ENCODE data around the gene ITSN1. TPM values are rescaled to one million over a fixed set of nuclear protein-coding genes. Genes with fewer than 3 reads are reported as not detected.
A peak's percentile ranks its signal among the peaks of the same experiment; 100 is the strongest.

ITSN1 gene
- total and polyA plus RNA-seq, 2 donors = 44.4 to 81.7 TPM

DNA sequence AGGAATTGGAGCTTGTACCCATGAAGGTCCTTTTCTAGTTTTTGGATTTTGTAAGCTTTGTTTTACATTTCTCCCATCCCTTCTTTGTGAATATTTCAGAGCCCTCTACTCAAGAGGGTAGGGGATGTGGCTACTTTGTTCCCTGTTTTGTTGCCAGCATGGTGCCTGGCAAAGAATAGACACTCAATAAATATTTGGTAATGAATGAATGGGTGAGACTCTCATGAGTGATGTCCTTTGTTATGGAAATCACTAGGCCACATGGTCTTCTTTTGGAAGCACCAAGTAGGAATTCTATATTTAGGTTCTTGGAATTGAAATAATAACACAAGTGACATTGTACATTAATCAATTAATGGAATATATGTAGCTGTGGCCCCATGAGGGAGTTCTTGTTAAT, 300.1 kb downstream of the ITSN1 start:
- Histone ChIP-seq H3K4me3 (ENCODE audit: low read depth, low read length) (no peak overlapping the region), H3K4me1 (ENCODE audit: insufficient read depth) (peaks cover 3% of the 10 kb centered on the region), H3K36me3 (ENCODE audit: insufficient read depth) (no peaks in the 10 kb centered on the region), H3K27ac (ENCODE audit: low read depth) (no peak overlapping the region)
- DNase-seq (ENCODE audit: extremely low spot score) = no peak

DNA sequence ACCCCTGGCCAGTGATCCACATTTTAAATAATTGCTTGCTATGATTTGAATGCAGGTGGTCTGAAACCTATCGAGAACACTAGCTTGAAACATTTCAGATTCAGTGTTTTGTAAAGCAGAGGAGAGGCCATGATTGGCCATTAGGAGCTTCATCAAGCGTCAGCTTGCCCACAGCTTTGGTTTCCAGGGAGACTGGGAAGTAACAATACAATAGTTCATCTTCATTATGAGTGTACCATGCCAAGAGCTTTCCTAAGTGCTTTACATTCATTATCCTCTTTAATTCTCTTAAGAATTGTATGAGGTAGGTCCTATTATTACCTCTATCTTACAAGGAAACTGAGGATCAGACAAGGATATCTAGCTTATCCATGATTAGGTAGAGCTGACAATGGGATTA, 301.0 kb downstream of the ITSN1 start:
- H3K4me1 ChIP-seq (ENCODE audit: insufficient read depth) = peaks cover 3% of the 10 kb centered on the region

DNA sequence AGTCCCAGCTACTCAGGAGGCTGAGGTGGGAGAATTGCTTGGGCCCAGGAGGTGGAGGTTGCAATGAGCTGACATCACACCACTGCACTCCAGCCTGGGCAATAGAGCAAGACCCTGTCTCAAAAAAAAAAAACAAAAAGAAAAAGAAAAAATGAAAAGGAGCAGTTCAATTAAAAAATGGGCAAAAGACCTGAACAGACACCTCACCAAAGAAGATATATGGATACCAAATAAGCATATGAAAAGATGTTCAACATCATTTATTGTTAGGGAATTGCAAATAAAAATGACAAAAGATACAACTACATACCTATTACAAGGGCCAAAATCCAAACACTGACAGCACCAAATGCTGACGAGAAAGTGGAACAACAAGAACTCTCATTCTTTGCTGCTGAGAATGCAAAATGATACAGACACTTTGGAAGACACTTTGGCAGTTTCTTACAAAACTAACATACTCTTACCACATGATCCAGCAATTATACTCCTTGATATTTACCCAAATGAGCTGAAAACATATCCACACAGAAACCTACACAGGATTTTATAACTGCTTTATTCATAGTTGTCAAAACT, 302.0 kb downstream of the ITSN1 start:
- Histone ChIP-seq H3K4me1 (ENCODE audit: insufficient read depth) (peaks cover 3% of the 10 kb centered on the region), H3K27ac (ENCODE audit: low read depth) (no peak overlapping the region), H3K4me3 (ENCODE audit: low read depth, low read length) (no peak overlapping the region), H3K36me3 (ENCODE audit: insufficient read depth) (no peaks in the 10 kb centered on the region)
- 99% methylated on average over 1 of the region's 1 CpG for WGBS
- no peak for DNase-seq (ENCODE audit: extremely low spot score)

More for the DNA sequence above, 301.0 kb downstream of the ITSN1 start:
- Histone ChIP-seq H3K27ac (ENCODE audit: low read depth) (no peak overlapping the region), H3K4me3 (ENCODE audit: low read depth, low read length) (no peak overlapping the region), H3K36me3 (ENCODE audit: insufficient read depth) (no peaks in the 10 kb centered on the region)
- WGBS = 77% methylated on average over 2 of the region's 2 CpGs
- no peak for DNase-seq (ENCODE audit: extremely low spot score)

DNA sequence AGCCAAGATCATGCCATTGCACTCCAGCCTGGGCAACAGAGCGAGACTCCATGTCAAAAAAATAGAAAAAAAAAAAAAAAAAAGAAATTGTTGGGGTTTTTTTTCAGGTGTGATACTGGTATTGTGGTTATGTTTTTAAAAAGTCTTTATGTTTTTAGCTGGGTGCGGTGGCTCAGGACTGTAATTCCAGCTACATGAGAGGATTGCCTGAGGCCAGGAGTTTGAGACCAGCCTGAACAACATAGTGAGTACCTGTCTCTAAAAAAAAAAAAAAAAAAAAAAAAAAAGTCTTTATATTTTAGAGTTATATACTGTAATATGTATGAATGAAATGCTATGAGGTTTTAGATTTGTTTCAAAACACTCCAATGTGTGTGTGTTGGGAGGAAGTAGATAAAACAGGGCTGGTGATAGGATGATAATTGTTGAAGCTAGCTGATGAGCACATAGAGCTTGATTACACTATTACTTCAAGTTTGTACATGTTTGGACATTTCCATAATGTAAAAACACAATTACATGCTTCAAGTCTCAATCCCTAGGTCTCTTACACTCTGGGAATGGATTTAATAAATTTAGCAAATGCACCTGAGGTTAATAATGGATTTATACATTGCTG, 303.5 kb downstream of the ITSN1 start:
- Histone ChIP-seq H3K36me3 (ENCODE audit: insufficient read depth) (no peaks in the 10 kb centered on the region), H3K4me1 (ENCODE audit: insufficient read depth) (peaks cover 3% of the 10 kb centered on the region), H3K27ac (ENCODE audit: low read depth) (no peak overlapping the region), H3K4me3 (ENCODE audit: low read depth, low read length) (no peak overlapping the region)
- no peak for DNase-seq (ENCODE audit: extremely low spot score)
- WGBS = 93% methylated on average over 2 of the region's 2 CpGs

DNA sequence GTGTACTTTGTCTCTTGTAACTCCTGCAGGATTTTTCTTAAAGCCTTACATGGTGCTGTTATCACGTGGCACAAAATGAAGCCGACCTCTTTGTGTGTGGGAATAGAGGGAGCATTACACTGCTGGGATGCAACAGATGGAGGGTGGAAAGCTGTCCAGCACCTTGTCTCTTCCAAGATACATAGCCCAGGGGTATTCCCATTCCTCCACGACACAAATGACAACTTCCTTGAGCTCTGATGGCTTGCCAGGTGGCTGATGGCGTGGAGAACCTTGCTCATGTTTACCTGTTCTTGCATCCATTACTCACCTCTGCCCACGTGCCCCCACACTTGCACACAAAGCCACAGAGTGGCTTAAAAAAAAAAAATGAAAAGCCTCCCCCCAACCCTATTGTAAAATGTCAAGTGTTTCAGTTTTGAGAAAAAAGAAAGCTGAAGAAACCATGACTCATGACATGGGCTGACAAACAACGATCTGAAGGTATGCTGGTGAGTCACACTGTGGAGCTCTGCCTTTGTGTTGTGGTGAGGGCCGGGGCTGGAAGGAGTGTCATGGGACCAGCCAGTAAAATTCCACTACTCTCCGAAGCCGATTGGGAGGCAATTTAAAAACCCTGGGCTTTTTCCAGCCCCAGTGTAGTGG, 305.3 kb downstream of the ITSN1 start:
- Histone ChIP-seq H3K27ac (ENCODE audit: low read depth) (peak overlapping the region; percentile 75), H3K4me3 (ENCODE audit: low read depth, low read length) (no peak overlapping the region), H3K4me1 (ENCODE audit: insufficient read depth) (peaks cover 3% of the 10 kb centered on the region), H3K36me3 (ENCODE audit: insufficient read depth) (no peaks in the 10 kb centered on the region)
- 24% methylated on average over 9 of the region's 9 CpGs for WGBS
- peak; percentile 85 for DNase-seq (ENCODE audit: extremely low spot score)

DNA sequence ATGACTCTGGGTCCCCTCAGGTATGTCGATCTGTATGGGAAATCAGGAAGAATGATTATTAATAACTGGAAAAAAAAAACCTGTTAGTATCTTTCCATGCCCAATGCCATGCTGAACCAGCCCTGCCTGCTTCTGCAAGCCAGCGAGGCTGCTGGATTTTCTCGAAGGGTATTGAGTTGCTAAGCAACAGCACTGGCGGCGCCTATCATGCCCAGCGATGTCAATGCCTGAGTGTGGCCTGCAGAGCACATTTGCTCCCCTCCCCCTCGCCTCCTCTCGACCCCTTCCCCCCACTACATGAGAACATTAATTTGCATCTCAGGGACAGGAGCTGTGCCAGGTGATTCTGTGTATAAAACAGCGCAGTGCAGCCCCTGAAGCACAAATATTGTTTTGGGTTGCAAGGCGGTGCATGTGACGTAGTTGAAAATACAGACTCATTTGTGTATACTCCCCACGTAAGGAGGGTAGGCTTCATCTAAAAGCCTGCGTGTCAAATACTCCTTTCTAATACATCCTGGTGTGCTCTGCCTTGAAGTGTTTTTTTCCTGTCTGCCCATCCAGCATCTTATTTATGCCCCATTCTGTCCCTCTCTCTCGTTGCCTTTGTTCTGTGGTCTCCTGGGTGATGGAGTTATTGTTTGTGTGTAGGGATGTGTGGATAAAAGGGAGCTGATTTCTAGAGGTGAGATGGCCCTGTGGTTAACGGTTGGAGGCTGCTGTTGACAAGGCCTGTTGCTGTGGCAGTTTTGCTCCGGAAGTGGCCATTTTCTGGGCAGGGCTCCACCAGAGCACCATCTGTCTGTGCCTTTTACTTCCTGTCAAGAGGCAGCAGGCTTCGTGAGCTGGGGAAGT, 306.0 kb downstream of the ITSN1 start:
- DNase-seq (ENCODE audit: extremely low spot score) = peak; percentile 32

DNA sequence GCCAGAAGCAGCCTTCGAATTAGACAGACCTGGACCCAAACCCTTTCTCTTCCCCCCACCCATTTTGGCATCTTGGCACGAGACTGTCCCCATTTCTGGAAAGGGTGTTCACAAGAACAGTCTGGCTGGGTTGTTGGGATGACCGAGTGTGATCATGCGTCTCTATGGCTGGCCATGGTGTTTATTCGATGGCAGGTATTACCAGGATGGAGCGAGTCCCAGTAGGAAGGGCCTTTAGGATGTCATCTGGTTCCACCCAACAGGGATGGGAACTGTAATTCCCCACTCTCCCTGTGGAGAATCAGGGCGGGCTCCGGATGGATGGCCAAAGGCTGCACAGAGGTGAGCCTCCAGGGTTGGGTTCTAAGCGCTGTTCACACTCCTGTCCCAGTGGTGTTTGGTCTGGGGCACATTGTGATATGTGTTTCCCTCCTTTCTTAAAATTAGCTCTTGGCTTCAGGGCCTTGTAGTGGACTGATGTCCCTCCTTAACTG, 306.7 kb downstream of the ITSN1 start:
- Histone ChIP-seq H3K27ac (ENCODE audit: low read depth) (peak overlapping the region; percentile 75), H3K4me1 (ENCODE audit: insufficient read depth) (peaks cover 3% of the 10 kb centered on the region), H3K4me3 (ENCODE audit: low read depth, low read length) (no peak overlapping the region), H3K36me3 (ENCODE audit: insufficient read depth) (no peaks in the 10 kb centered on the region)
- DNase-seq (ENCODE audit: extremely low spot score) = no peak
- 89% methylated on average over 9 of the region's 9 CpGs for WGBS

More for the DNA sequence above, 306.0 kb downstream of the ITSN1 start:
- 44% methylated on average over 17 of the region's 17 CpGs for WGBS
- H3K27ac ChIP-seq (ENCODE audit: low read depth) = peak overlapping the region; percentile 75
- no peaks in the 10 kb centered on the region for H3K36me3 ChIP-seq (ENCODE audit: insufficient read depth)
- H3K4me1 ChIP-seq (ENCODE audit: insufficient read depth) = peaks cover 3% of the 10 kb centered on the region
- no peak overlapping the region for H3K4me3 ChIP-seq (ENCODE audit: low read depth, low read length)

Other genes starting within 250 kb of the ITSN1 start
- gene IFNGR2, start 239.1 kb upstream of the ITSN1 start, total RNA-seq = 71.9 TPM
- 64.8 TPM for gene IFNGR2, start 239.1 kb upstream of the ITSN1 start, polyA plus RNA-seq
- gene TMEM50B, start 162.5 kb upstream of the ITSN1 start, total RNA-seq = 80.7 TPM
- gene TMEM50B, start 162.5 kb upstream of the ITSN1 start, polyA plus RNA-seq = 66.7 TPM
- 2.7 TPM for gene DNAJC28, start 150.8 kb upstream of the ITSN1 start, total RNA-seq
- 1.2 TPM for gene DNAJC28, start 150.8 kb upstream of the ITSN1 start, polyA plus RNA-seq
- gene GART, start 100.4 kb upstream of the ITSN1 start, total RNA-seq = 55.7 TPM
- 27.3 TPM for gene GART, start 100.4 kb upstream of the ITSN1 start, polyA plus RNA-seq
- gene SON, start 99.5 kb upstream of the ITSN1 start, total RNA-seq = 394 TPM
- 115 TPM for gene SON, start 99.5 kb upstream of the ITSN1 start, polyA plus RNA-seq
- gene DONSON, start 53.8 kb upstream of the ITSN1 start, total RNA-seq = 28.7 TPM
- gene DONSON, start 53.8 kb upstream of the ITSN1 start, polyA plus RNA-seq = 6.0 TPM
- gene CRYZL1, start 760 bp upstream of the ITSN1 start, total RNA-seq = 69.3 TPM
- gene CRYZL1, start 760 bp upstream of the ITSN1 start, polyA plus RNA-seq = 29.7 TPM